DND-41 (cell line): Measurements from ENCODE around the gene ANGPTL5.

Source experiments
- EZH2 ChIP-seq: IDR thresholded peaks from 3 replicates; pipeline ENCODE4 v1.6.1; 2012; ENCODE audit warnings: borderline replicate concordance, low read depth, mild to moderate bottlenecking, moderate library complexity, low read length, inconsistent platforms; ENCODE audit not compliant: severe bottlenecking
- TF ChIP-seq, protein P1 (sequence below): IDR thresholded peaks from 2 replicates; pipeline ENCODE4 v1.5.1; 2012; ENCODE audit warnings: borderline replicate concordance, low read length, moderate library complexity, mild to moderate bottlenecking; ENCODE audit not compliant: poor library complexity, severe bottlenecking; ENCODE audit errors: extremely low read depth

DNA sequence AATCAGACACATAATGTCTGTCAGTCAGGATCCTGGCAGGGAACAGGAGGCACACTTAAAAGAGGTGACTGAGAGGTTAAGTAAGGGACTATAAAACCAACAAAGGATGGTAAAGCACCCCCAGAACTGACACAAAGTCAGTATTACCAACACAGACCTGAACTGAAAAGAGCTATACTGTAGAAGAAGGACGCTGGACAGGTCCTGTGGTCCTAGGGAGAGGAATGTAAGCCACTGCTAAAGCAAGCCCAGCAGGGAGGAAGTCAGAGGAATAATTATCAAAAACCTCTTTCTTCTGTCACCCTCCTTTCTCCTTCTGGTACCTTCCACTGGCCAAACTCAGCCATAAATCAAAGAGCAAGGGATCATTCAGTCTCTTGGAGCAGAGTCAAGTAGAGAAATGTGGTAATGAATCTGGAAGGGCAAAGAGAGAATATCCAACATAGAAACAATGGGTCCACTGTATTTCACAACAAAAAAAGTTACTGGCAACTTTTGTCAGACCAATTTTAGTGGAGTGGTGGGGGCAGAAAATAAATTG, 33.4 kb upstream of the ANGPTL5 start:
- no peak for TF ChIP-seq EZH2
- TF ChIP-seq, protein P1, sequence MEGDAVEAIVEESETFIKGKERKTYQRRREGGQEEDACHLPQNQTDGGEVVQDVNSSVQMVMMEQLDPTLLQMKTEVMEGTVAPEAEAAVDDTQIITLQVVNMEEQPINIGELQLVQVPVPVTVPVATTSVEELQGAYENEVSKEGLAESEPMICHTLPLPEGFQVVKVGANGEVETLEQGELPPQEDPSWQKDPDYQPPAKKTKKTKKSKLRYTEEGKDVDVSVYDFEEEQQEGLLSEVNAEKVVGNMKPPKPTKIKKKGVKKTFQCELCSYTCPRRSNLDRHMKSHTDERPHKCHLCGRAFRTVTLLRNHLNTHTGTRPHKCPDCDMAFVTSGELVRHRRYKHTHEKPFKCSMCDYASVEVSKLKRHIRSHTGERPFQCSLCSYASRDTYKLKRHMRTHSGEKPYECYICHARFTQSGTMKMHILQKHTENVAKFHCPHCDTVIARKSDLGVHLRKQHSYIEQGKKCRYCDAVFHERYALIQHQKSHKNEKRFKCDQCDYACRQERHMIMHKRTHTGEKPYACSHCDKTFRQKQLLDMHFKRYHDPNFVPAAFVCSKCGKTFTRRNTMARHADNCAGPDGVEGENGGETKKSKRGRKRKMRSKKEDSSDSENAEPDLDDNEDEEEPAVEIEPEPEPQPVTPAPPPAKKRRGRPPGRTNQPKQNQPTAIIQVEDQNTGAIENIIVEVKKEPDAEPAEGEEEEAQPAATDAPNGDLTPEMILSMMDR, result no peak
